ENCODE results near the gene SEZ6L. TPM values are rescaled to one million over a fixed set of nuclear protein-coding genes. Genes with fewer than 3 reads are reported as not detected.

SEZ6L gene
- total RNA-seq, 1 experiment from 2014 or later, result not detected

- intact Hi-C loops (cut with micrococcal nuclease), result no loop called here
- H3K4me3 ChIP-seq (replicated peaks in 1 of 2; ENCODE audit: low read depth in 1 of 2, low read length in 2 of 2), result peak overlapping the region; percentile 67 to 71
- H3K27me3 ChIP-seq (ENCODE audit: insufficient read depth, low read length), result no peaks in the 10 kb centered on the region; the same call in 1 of the 2 replicates
- TF ChIP-seq JUND (IDR thresholded peaks at IDR 0.05) (no peak), ZFX (IDR thresholded peaks at IDR 0.05) (peak; percentile 24; the same call in 1 of the 2 replicates), TCF7L2 (IDR thresholded peaks at IDR 0.05; ENCODE audit: borderline replicate concordance, extremely low read depth, insufficient read depth, insufficient read length) (no peak), ZBTB33 (IDR thresholded peaks at IDR 0.05; ENCODE audit: extremely low read depth, insufficient replicate concordance, low read length) (no peak)
- no peaks in the 10 kb centered on the region for H3K9me2 ChIP-seq (ENCODE audit: insufficient read depth)
- H3K36me3 ChIP-seq (ENCODE audit: control insufficient read depth in 1 of 2, insufficient read depth in 2 of 2, low read length in 2 of 2), result peaks cover 0 to 6% of the 10 kb centered on the region in 2 experiments; a peak in 1 of 4 replicates
- peaks cover 6 to 17% of the 10 kb centered on the region in 2 experiments for H3K4me1 ChIP-seq (ENCODE audit: control insufficient read depth in 1 of 2, insufficient read depth in 2 of 2, low read length in 2 of 2)
- H3K4me2 ChIP-seq (ENCODE audit: low read length), result peak overlapping the region; percentile 89
- H2AFZ ChIP-seq (ENCODE audit: low read depth, low read length, poor library complexity, severe bottlenecking), result no peak overlapping the region
- DNase-seq (ENCODE audit: low read depth, low spot score) (no peak), ATAC-seq (peak; percentile 50)
- POLR2A ChIA-PET, result no interaction called here
- no TSS peak for BruUV-seq (replicated peaks)
- RAD21 ChIA-PET (ENCODE audit: low non-redundant PET in 1 of 2, low total read pairs in 2 of 2, uncharacterized antibody in 2 of 2, unreplicated experiment in 2 of 2), result no interaction called here
- peak overlapping the region; percentile 46 for H3K9ac ChIP-seq (ENCODE audit: low read length)
- peak overlapping the region; percentile 18; the same call in 1 of the 2 replicates for H3K27ac ChIP-seq (ENCODE audit: low read depth, low read length)
- H3K9me3 ChIP-seq (ENCODE audit: control insufficient read depth in 1 of 2, insufficient read depth in 1 of 2, low read depth in 1 of 2, low read length in 2 of 2), result no peaks in the 10 kb centered on the region
- H3K79me2 ChIP-seq (ENCODE audit: insufficient read depth, low read length), result no peaks in the 10 kb centered on the region
- CTCF ChIA-PET, result interaction anchor here (1.0 to 1.7 kb wide), 4 partner anchors 8 to 65 kb away, joined by 3 to 6 read pairs (median 3); no protein-coding TSS in a partner anchor
- no peaks in the 10 kb centered on the region for H4K20me1 ChIP-seq (ENCODE audit: insufficient read depth)
These were observed 260.4 kb downstream of the SEZ6L start for GRCh38 chr22:26429458-26430286.

GRCh38 chr22:26430600-26430999 is 261.3 kb downstream of the SEZ6L start:
- CTCF ChIA-PET, result interaction anchor here (1.1 to 1.7 kb wide), 3 partner anchors 29 to 66 kb away, joined by 3 to 6 read pairs (median 4); no protein-coding TSS in a partner anchor
- intact Hi-C loops (cut with micrococcal nuclease), result no loop called here
- Histone ChIP-seq H3K9me2 (ENCODE audit: insufficient read depth) (no peaks in the 10 kb centered on the region), H3K4me2 (ENCODE audit: low read length) (peak overlapping the region; percentile 89), H3K9ac (ENCODE audit: low read length) (no peak overlapping the region), H3K36me3 (ENCODE audit: control insufficient read depth in 1 of 2, insufficient read depth in 2 of 2, low read length in 2 of 2) (peaks cover 0 to 6% of the 10 kb centered on the region in 2 experiments; a peak in 1 of 4 replicates), H3K79me2 (ENCODE audit: insufficient read depth, low read length) (no peaks in the 10 kb centered on the region), H3K4me3 (replicated peaks in 1 of 2; ENCODE audit: low read depth in 1 of 2, low read length in 2 of 2) (0 out of 4 replicates have a peak overlapping the region, but pooled peaks of 1 of the 2 experiments have one; percentile 71), H3K9me3 (ENCODE audit: control insufficient read depth in 1 of 2, insufficient read depth in 1 of 2, low read depth in 1 of 2, low read length in 2 of 2) (no peaks in the 10 kb centered on the region), H2AFZ (ENCODE audit: low read depth, low read length, poor library complexity, severe bottlenecking) (no peak overlapping the region), H3K27ac (ENCODE audit: low read depth, low read length) (no peak overlapping the region), H3K4me1 (ENCODE audit: control insufficient read depth in 1 of 2, insufficient read depth in 2 of 2, low read length in 2 of 2) (peaks cover 6 to 17% of the 10 kb centered on the region in 2 experiments), H4K20me1 (ENCODE audit: insufficient read depth) (no peaks in the 10 kb centered on the region), H3K27me3 (ENCODE audit: insufficient read depth, low read length) (no peaks in the 10 kb centered on the region; the same call in 1 of the 2 replicates)
- POLR2A ChIA-PET, result interaction anchor here (0.6 kb wide), 1 partner anchor 440 kb away, joined by 3 read pairs; no protein-coding TSS in a partner anchor
- no peak for ATAC-seq
- no TSS peak for BruUV-seq (replicated peaks)
- RAD21 ChIA-PET (ENCODE audit: low non-redundant PET in 1 of 2, low total read pairs in 2 of 2, uncharacterized antibody in 2 of 2, unreplicated experiment in 2 of 2), result no interaction called here
- TF ChIP-seq CTCF (IDR thresholded peaks at IDR 0.05 in 2 of 3, conservative IDR thresholded peaks at IDR 0.05 in 1 of 3; ENCODE audit: borderline replicate concordance in 1 of 3, insufficient read depth in 1 of 3, low read depth in 2 of 3, low read length in 2 of 3) (no peak), ATF3 (IDR thresholded peaks at IDR 0.05) (no peak), SRF (IDR thresholded peaks at IDR 0.05; ENCODE audit: low read depth) (no peak), POLR2A (IDR thresholded peaks at IDR 0.05; ENCODE audit: borderline replicate concordance, extremely low read depth, insufficient read depth, insufficient read length) (no peak), TCF7L2 (IDR thresholded peaks at IDR 0.05; ENCODE audit: borderline replicate concordance, extremely low read depth, insufficient read depth, insufficient read length) (no peak), ZFX (IDR thresholded peaks at IDR 0.05) (no peak), POLR2AphosphoS5 (IDR thresholded peaks at IDR 0.05; ENCODE audit: low read depth, low read length) (no peak), RAD21 (IDR thresholded peaks at IDR 0.05; ENCODE audit: low read depth) (no peak), CBX3 (IDR thresholded peaks at IDR 0.05; ENCODE audit: low read depth) (no peak), EZH2 (IDR thresholded peaks at IDR 0.05) (no peak)
- DNase-seq (ENCODE audit: low read depth, low spot score), result no peak

Measured in HCT116 (cell line).